ENCODE measurements around the gene SNAPC4. TPM values are rescaled to one million over a fixed set of nuclear protein-coding genes. Genes with fewer than 3 reads are reported as not detected.

Gene SNAPC4
- total RNA-seq, 3 donors from 2014 or later = 7.4 to 7.6 (median 7.6) TPM

- no peaks in the 10 kb centered on the region for H3K4me1 ChIP-seq (ENCODE audit: low read depth)
- no peak for ATAC-seq
- no peak overlapping the region for H3K4me3 ChIP-seq
- H3K36me3 ChIP-seq (ENCODE audit: low read depth) = peaks cover 6% of the 10 kb centered on the region
- TF ChIP-seq CTCF (IDR thresholded peaks at IDR 0.05) = no peak
- H3K9me3 ChIP-seq = no peaks in the 10 kb centered on the region
- intact Hi-C loops (cut with DNase I, micrococcal nuclease) = no loop called here
- no peak for DNase-seq
These were observed 21.6 kb downstream of the SNAPC4 start for GRCh38 chr9:136378170-136379002.

- DNase-seq (no peak), ATAC-seq (no peak)
- no peak for TF ChIP-seq CTCF (IDR thresholded peaks at IDR 0.05)
- Histone ChIP-seq H3K4me1 (ENCODE audit: low read depth) (no peaks in the 10 kb centered on the region), H3K4me3 (no peak overlapping the region), H3K36me3 (ENCODE audit: low read depth) (no peaks in the 10 kb centered on the region), H3K9me3 (no peaks in the 10 kb centered on the region)
- intact Hi-C loops (cut with DNase I, micrococcal nuclease) = no loop called here
These were observed 22.4 kb downstream of the SNAPC4 start for GRCh38 chr9:136377341-136378169.

GRCh38 chr9:136376457-136376856 lies 23.5 kb downstream of the SNAPC4 start:
- no peak for TF ChIP-seq CTCF (IDR thresholded peaks at IDR 0.05)
- Histone ChIP-seq H3K9me3 (no peaks in the 10 kb centered on the region), H3K4me3 (no peak overlapping the region), H3K4me1 (ENCODE audit: low read depth) (no peaks in the 10 kb centered on the region), H3K36me3 (ENCODE audit: low read depth) (no peaks in the 10 kb centered on the region)
- DNase-seq (no peak), ATAC-seq (no peak)
- intact Hi-C loops (cut with DNase I, micrococcal nuclease) = no loop called here

- DNase-seq = no peak
- intact Hi-C loops (cut with DNase I, micrococcal nuclease) = no loop called here
- TF ChIP-seq CTCF (IDR thresholded peaks at IDR 0.05) = no peak
- Histone ChIP-seq H3K9me3 (no peaks in the 10 kb centered on the region), H3K36me3 (ENCODE audit: low read depth) (no peaks in the 10 kb centered on the region), H3K4me3 (no peak overlapping the region), H3K4me1 (ENCODE audit: low read depth) (no peaks in the 10 kb centered on the region)
- no peak for ATAC-seq
These were observed 24.9 kb downstream of the SNAPC4 start for GRCh38 chr9:136375096-136375495.

- H3K9me3 ChIP-seq = no peaks in the 10 kb centered on the region
- ATAC-seq (no peak), DNase-seq (no peak)
- intact Hi-C loops (cut with DNase I, micrococcal nuclease) = no loop called here
- no peak for TF ChIP-seq CTCF (IDR thresholded peaks at IDR 0.05)
- H3K4me3 ChIP-seq = no peak overlapping the region
- no peaks in the 10 kb centered on the region for H3K36me3 ChIP-seq (ENCODE audit: low read depth)
- H3K4me1 ChIP-seq (ENCODE audit: low read depth) = no peaks in the 10 kb centered on the region
These were observed 25.8 kb downstream of the SNAPC4 start for GRCh38 chr9:136374183-136374575.
